PC-3 (cell line): ENCODE results near the gene GDAP1L1. TPM values are rescaled to one million over a fixed set of nuclear protein-coding genes. Genes with fewer than 3 reads are reported as not detected.

Source experiments
- ATAC-seq: fragments of 200-7000 bp; cut with Tn5 transposase; 2 replicates; pipeline ENCODE4 v1.9.1; 2020; ENCODE audit warnings: mild to moderate bottlenecking, moderate library complexity
- BruUV-seq: library from RNA; stranded (reverse); fragments of 400-500 nt; replicated peaks from 2 replicates; lab custom pipeline; 2021; lab: Mats Ljungman, UMichigan
- CTCF ChIA-PET: fragments of 300-600 bp; sonication (Branson Sonifier 250); formaldehyde crosslinking; loops from one replicate; lab custom pipeline; 2022; ENCODE audit warnings: antibody characterized with exemption; lab: Charles Lee
- POLR2A ChIA-PET: fragments of 300-600 bp; sonication (Branson Sonifier 250); formaldehyde crosslinking; loops from one replicate; lab custom pipeline; 2022; ENCODE audit warnings: antibody characterized with exemption; ENCODE audit not compliant: unreplicated experiment; lab: Charles Lee
- DNase-seq: peaks from one replicate; pipeline ENCODE4 v3.0.0-alpha.2; 2015
- H2AFZ ChIP-seq: fragments of 300-600 bp; sonication (generic); 2 replicates; pipeline ENCODE4 v1.6.0; 2016; ENCODE audit warnings: antibody characterized with exemption, low read length
- H3F3A ChIP-seq: fragments of 300-600 bp; sonication (generic); one replicate; pipeline ENCODE4 v1.6.0; 2017; ENCODE audit warnings: antibody characterized with exemption, low read length, control low read depth, mild to moderate bottlenecking; ENCODE audit not compliant: unreplicated experiment
- H3K27ac ChIP-seq: fragments of 300-600 bp; sonication (generic); 2 replicates; pipeline ENCODE4 v1.5.1; 2016; ENCODE audit warnings: mild to moderate bottlenecking, low read length
- H3K27me3 ChIP-seq: fragments of 300-600 bp; sonication (generic); 2 replicates; pipeline ENCODE4 v1.6.1; 2016; ENCODE audit warnings: low read length, mixed read lengths
- H3K36me3 ChIP-seq: fragments of 300-600 bp; sonication (generic); 2 replicates; pipeline ENCODE4 v1.6.1; 2016; ENCODE audit warnings: low read depth, mixed run types, low read length, mixed read lengths
- H3K4me1 ChIP-seq: fragments of 300-600 bp; sonication (generic); 2 replicates; pipeline ENCODE4 v1.5.1; 2016; ENCODE audit warnings: low read length; ENCODE audit not compliant: insufficient read depth
- H3K4me2 ChIP-seq: fragments of 300-600 bp; sonication (generic); 2 replicates; pipeline ENCODE4 v1.6.0; 2016; ENCODE audit warnings: low read length
- H3K4me3 ChIP-seq: fragments of 300-600 bp; sonication (generic); 2 replicates; pipeline ENCODE4 v1.5.1; 2016; ENCODE audit warnings: mild to moderate bottlenecking, low read length, mixed read lengths
- H3K79me2 ChIP-seq: fragments of 300-600 bp; sonication (generic); 2 replicates; pipeline ENCODE4 v1.6.1; 2017; ENCODE audit warnings: low read length, mixed read lengths
- H3K9ac ChIP-seq: fragments of 300-600 bp; sonication (generic); 2 replicates; pipeline ENCODE4 v1.6.0; 2016; ENCODE audit warnings: mild to moderate bottlenecking, low read length
- H3K9me2 ChIP-seq: fragments of 300-600 bp; sonication (generic); replicated peaks from 2 replicates; pipeline ENCODE4 v1.6.1; 2016; ENCODE audit warnings: mixed run types, low read length, mixed read lengths
- H3K9me3 ChIP-seq: fragments of 300-600 bp; sonication (generic); 2 replicates; pipeline ENCODE4 v1.6.1; 2016; ENCODE audit warnings: low read length, mixed read lengths
- H4K20me1 ChIP-seq: fragments of 300-600 bp; sonication (generic); 2 replicates; pipeline ENCODE4 v1.6.1; 2016; ENCODE audit warnings: low read length, mixed read lengths
- EZH2 ChIP-seq: fragments of 300-600 bp; sonication (generic); IDR thresholded peaks from one replicate; pipeline ENCODE4 v1.6.1; 2017; ENCODE audit warnings: antibody characterized with exemption, mild to moderate bottlenecking, low read length; ENCODE audit not compliant: unreplicated experiment
- EZH2phosphoT487 ChIP-seq: fragments of 300-600 bp; sonication (generic); IDR thresholded peaks from 2 replicates; pipeline ENCODE4 v1.6.1; 2018; ENCODE audit warnings: mild to moderate bottlenecking, antibody characterized with exemption, low read length, borderline replicate concordance
- intact Hi-C: fragments of 100-400 bp; cut with micrococcal nuclease; formaldehyde crosslinking; loops from 2 replicates; pipeline ENCODE4 v1.9.0; 2023
- total RNA-seq: library from RNA; depleted of rRNA; stranded (reverse); fragments of >200 nt; gene quantifications from 2 replicates; pipeline ENCODE4 v1.2.3, GENCODE V29; 2014
- TF ChIP-seq, protein P1 (sequence below): fragments of 300-600 bp; sonication (generic); conservative IDR thresholded peaks from 2 replicates; pipeline ENCODE4 v1.5.1; 2017; ENCODE audit warnings: antibody characterized with exemption, low read depth, mild to moderate bottlenecking, low read length

Gene GDAP1L1
- total RNA-seq, 1 experiment from 2014 or later, result not detected

DNA sequence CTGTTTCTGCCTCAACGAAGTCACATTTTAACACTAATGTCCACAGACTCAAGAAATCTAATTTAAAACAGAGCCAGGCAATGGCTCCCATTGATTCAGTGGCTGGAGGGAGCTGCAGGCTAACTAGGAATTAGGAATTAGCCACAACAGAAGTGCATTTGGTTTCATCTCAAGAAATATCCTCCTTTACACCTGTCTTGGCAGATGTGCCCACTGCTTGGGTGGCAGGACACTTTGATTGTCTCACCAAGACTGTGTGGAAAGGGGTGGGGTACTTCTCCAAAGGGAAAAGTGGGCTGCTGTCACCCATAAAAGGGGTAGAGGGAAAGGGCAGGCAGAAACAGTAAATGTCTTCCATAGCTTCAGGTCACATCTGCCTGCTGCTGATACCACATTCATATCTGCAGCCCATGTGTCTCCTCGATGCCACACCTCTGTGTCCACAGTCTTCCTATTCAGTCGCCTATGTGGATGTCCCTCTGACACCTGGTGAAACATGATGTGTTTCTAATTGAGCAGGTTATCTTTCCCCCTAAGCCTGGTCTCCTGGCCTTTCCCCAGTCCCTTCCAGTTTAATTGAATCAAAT lies 25.6 kb upstream of the GDAP1L1 start:
- Histone ChIP-seq H3K79me2 (no peaks in the 10 kb centered on the region), H3F3A (no peaks in the 10 kb centered on the region), H3K9ac (no peak overlapping the region), H3K27me3 (no peaks in the 10 kb centered on the region), H3K4me3 (no peak overlapping the region), H3K4me1 (peaks cover 7% of the 10 kb centered on the region; the same call in 1 of the 2 replicates), H3K27ac (no peak overlapping the region), H3K4me2 (no peak overlapping the region), H3K36me3 (no peaks in the 10 kb centered on the region), H3K9me3 (no peaks in the 10 kb centered on the region), H4K20me1 (no peaks in the 10 kb centered on the region), H2AFZ (no peak overlapping the region), H3K9me2 (no peaks in the 10 kb centered on the region)
- TF ChIP-seq, protein P1, sequence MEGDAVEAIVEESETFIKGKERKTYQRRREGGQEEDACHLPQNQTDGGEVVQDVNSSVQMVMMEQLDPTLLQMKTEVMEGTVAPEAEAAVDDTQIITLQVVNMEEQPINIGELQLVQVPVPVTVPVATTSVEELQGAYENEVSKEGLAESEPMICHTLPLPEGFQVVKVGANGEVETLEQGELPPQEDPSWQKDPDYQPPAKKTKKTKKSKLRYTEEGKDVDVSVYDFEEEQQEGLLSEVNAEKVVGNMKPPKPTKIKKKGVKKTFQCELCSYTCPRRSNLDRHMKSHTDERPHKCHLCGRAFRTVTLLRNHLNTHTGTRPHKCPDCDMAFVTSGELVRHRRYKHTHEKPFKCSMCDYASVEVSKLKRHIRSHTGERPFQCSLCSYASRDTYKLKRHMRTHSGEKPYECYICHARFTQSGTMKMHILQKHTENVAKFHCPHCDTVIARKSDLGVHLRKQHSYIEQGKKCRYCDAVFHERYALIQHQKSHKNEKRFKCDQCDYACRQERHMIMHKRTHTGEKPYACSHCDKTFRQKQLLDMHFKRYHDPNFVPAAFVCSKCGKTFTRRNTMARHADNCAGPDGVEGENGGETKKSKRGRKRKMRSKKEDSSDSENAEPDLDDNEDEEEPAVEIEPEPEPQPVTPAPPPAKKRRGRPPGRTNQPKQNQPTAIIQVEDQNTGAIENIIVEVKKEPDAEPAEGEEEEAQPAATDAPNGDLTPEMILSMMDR, result no peak
- TF ChIP-seq EZH2 (no peak), EZH2phosphoT487 (no peak)
- POLR2A ChIA-PET, result no interaction called here
- ATAC-seq (no peak), DNase-seq (no peak)
- intact Hi-C loops, result no loop called here
- BruUV-seq, result no TSS peak
- CTCF ChIA-PET, result no interaction called here

DNA sequence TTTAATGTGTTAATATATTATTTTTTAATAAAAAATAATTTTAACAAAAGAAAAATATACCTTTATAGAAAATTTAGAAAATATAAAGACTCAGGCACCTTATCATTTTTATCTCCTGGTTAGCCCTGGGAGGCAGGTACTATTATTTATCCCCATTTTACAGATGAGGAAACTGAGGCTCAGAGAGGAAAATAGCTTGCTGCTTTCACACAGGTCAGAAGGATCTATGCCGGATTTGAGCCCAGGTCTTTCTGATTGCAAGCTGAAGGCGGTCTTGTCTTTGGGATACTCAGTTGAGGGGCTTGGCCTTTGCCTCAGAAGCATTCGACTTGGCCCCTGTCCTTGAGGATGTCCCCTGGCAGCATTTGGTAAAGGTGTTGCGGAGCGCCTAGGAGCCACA lies 25.1 kb upstream of the GDAP1L1 start:
- Histone ChIP-seq H3K36me3 (no peaks in the 10 kb centered on the region), H3K4me3 (no peak overlapping the region), H3K4me1 (peaks cover 7% of the 10 kb centered on the region; the same call in 1 of the 2 replicates), H3K9ac (no peak overlapping the region), H4K20me1 (no peaks in the 10 kb centered on the region), H3K9me2 (no peaks in the 10 kb centered on the region), H3F3A (no peaks in the 10 kb centered on the region), H3K79me2 (no peaks in the 10 kb centered on the region), H3K4me2 (no peak overlapping the region), H3K27ac (no peak overlapping the region), H3K9me3 (no peaks in the 10 kb centered on the region), H3K27me3 (no peaks in the 10 kb centered on the region), H2AFZ (no peak overlapping the region)
- CTCF ChIA-PET, result no interaction called here
- TF ChIP-seq EZH2phosphoT487, result no peak
- no peak for TF ChIP-seq EZH2
- TF ChIP-seq, protein P1, result no peak
- intact Hi-C loops, result no loop called here
- ATAC-seq, result no peak
- no peak for DNase-seq
- POLR2A ChIA-PET, result no interaction called here
- BruUV-seq, result no TSS peak

DNA sequence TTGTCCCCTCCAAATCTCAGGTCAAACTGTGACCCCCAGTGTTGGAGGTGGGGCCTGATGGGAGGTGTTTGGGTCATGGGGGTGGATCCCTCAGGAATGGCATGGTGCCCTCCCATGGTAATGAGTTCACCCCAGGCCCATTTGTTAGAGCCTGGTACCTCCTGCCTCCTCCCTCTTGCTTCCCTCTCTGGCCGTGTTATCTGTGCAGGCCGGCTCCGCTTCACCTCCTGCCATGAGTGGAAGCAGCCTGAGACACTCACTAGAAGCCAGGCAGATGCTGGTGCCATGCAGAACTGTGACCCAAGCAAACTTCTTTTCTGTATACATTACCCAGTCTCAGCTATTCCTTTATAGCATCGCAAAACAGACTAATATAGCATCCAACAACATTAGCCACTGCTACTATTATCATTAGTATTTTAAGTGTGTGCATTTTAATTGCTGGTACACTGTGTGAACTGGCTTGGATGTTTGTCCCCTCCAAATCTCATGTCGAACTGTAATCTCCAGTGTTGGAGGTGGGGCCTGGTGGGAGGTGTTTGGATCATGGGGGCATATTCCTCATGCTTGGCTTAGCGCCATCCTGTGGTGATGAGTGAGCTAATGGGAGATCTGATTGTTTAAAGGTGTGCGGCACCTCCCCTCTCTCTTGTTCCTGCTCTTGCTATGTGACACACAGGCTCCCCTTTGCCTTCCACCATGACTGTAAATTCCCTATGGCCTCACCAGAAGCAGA lies 24.3 kb upstream of the GDAP1L1 start:
- H3K4me3 ChIP-seq, result no peak overlapping the region
- H3K4me1 ChIP-seq, result peaks cover 7% of the 10 kb centered on the region; the same call in 1 of the 2 replicates
- no peaks in the 10 kb centered on the region for H3F3A ChIP-seq
- H3K9me2 ChIP-seq, result no peaks in the 10 kb centered on the region
- H3K9ac ChIP-seq, result no peak overlapping the region
- ATAC-seq (no peak), DNase-seq (no peak)
- H3K36me3 ChIP-seq, result no peaks in the 10 kb centered on the region
- H3K27ac ChIP-seq, result no peak overlapping the region
- intact Hi-C loops, result no loop called here
- POLR2A ChIA-PET, result no interaction called here
- no peaks in the 10 kb centered on the region for H3K27me3 ChIP-seq
- TF ChIP-seq, protein P1, result peak; percentile 15; the same call in 1 of the 2 replicates
- no peak for TF ChIP-seq EZH2phosphoT487
- TF ChIP-seq EZH2, result no peak
- H3K4me2 ChIP-seq, result no peak overlapping the region
- H3K79me2 ChIP-seq, result no peaks in the 10 kb centered on the region
- H3K9me3 ChIP-seq, result no peaks in the 10 kb centered on the region
- CTCF ChIA-PET, result interaction anchor here (0.5 kb wide), 1 partner anchor 135 kb away, joined by 7 read pairs; no protein-coding TSS in a partner anchor
- no peak overlapping the region for H2AFZ ChIP-seq
- no peaks in the 10 kb centered on the region for H4K20me1 ChIP-seq
- BruUV-seq, result no TSS peak
